Measurements from ENCODE around the gene TSPAN11.

The TSPAN11 gene

DNA sequence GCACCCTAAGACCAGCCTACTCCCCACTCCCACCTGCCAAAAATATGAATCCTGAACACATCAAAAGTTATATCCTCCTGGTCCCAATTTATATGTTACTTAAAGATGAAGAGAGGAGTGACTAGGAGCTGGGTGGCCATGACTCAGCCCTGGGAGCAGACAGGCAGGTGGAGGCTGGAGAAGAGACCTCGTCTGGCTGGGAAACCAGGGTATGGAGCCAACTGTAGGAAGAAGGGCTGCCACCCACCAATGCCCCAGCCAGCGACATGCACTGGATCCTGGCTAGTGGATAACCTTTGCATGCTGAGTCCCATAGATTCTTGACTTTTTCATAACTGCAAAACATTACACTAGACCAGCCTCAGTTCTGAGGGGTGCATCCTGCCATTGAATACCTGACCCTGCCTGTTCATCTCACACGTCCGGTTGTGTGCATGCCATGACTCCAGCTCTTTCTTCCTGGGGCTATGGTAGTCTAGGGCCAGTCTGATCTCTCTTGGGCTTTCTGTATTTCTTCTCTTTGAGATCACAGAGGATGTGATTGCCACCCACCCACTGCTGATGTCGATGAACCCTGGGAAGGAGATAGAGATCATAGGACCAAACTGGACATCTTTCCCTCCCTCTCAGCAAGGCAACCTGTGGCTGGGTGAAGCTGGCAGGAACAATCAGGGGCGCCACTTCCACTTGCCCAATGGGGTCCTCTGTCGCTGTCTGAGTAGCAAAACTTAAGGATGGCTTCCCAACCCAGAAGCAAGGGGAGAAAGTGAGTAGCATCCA, 77.5 kb downstream of the TSPAN11 start:
- H3K4me3 ChIP-seq (ENCODE audit: low read depth, low read length), result no peak overlapping the region
- TF ChIP-seq, protein P1, sequence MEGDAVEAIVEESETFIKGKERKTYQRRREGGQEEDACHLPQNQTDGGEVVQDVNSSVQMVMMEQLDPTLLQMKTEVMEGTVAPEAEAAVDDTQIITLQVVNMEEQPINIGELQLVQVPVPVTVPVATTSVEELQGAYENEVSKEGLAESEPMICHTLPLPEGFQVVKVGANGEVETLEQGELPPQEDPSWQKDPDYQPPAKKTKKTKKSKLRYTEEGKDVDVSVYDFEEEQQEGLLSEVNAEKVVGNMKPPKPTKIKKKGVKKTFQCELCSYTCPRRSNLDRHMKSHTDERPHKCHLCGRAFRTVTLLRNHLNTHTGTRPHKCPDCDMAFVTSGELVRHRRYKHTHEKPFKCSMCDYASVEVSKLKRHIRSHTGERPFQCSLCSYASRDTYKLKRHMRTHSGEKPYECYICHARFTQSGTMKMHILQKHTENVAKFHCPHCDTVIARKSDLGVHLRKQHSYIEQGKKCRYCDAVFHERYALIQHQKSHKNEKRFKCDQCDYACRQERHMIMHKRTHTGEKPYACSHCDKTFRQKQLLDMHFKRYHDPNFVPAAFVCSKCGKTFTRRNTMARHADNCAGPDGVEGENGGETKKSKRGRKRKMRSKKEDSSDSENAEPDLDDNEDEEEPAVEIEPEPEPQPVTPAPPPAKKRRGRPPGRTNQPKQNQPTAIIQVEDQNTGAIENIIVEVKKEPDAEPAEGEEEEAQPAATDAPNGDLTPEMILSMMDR (IDR thresholded peaks at IDR 0.05; ENCODE audit: control insufficient read depth, extremely low read depth, insufficient read depth), result no peak
- DNase-seq (ENCODE audit: low read depth), result no peak

GRCh38 chr12:31004666-31005065, 78.1 kb downstream of the TSPAN11 start:
- DNase-seq (ENCODE audit: low read depth), result no peak
- H3K4me3 ChIP-seq (ENCODE audit: low read depth, low read length), result no peak overlapping the region
- TF ChIP-seq, protein P1 (IDR thresholded peaks at IDR 0.05; ENCODE audit: control insufficient read depth, extremely low read depth, insufficient read depth), result no peak

GRCh38 chr12:31005256-31005943, 78.9 kb downstream of the TSPAN11 start:
- no peak for DNase-seq (ENCODE audit: low read depth)
- TF ChIP-seq, protein P1 (IDR thresholded peaks at IDR 0.05; ENCODE audit: control insufficient read depth, extremely low read depth, insufficient read depth), result no peak
- no peak overlapping the region for H3K4me3 ChIP-seq (ENCODE audit: low read depth, low read length)

GRCh38 chr12:31005944-31006361, 79.4 kb downstream of the TSPAN11 start:
- TF ChIP-seq, protein P1 (IDR thresholded peaks at IDR 0.05; ENCODE audit: control insufficient read depth, extremely low read depth, insufficient read depth), result no peak
- DNase-seq (ENCODE audit: low read depth), result no peak
- no peak overlapping the region for H3K4me3 ChIP-seq (ENCODE audit: low read depth, low read length)

GRCh38 chr12:31006416-31007152, 80.0 kb downstream of the TSPAN11 start:
- TF ChIP-seq, protein P1 (IDR thresholded peaks at IDR 0.05; ENCODE audit: control insufficient read depth, extremely low read depth, insufficient read depth), result no peak
- no peak for DNase-seq (ENCODE audit: low read depth)
- H3K4me3 ChIP-seq (ENCODE audit: low read depth, low read length), result no peak overlapping the region

- no peak overlapping the region for H3K4me3 ChIP-seq (ENCODE audit: low read depth, low read length)
- TF ChIP-seq, protein P1 (IDR thresholded peaks at IDR 0.05; ENCODE audit: control insufficient read depth, extremely low read depth, insufficient read depth), result no peak
- DNase-seq (ENCODE audit: low read depth), result no peak
Measured at GRCh38 chr12:31007153-31007495, 80.6 kb downstream of the TSPAN11 start.

All from LNCaP clone FGC (cell line).